Measurements from ENCODE around the gene HNRNPH2.

HNRNPH2 gene

GRCh38 chrX:101407748-101408531, at the start of gene HNRNPH2, which contains the start of gene GLA:
Gene HNRNPH2 (plus strand): TSS chrX:101408222. CDS start chrX:101411989, 3,767 bp downstream.
Gene GLA (minus strand): TSS chrX:101407925. CDS start chrX:101407903, 22 bp downstream.
- DNase-seq (ENCODE audit: low spot score) = peak; percentile 81

- DNase-seq (ENCODE audit: low spot score) = no peak
Observed at GRCh38 chrX:101359966-101360365, 48.1 kb upstream of the HNRNPH2 start.

GRCh38 chrX:101360390-101360789, 47.6 kb upstream of the HNRNPH2 start:
- no peak for DNase-seq (ENCODE audit: low spot score)

- DNase-seq (ENCODE audit: low spot score) = no peak
Observed at GRCh38 chrX:101362116-101362515, 45.9 kb upstream of the HNRNPH2 start.

- no peak for DNase-seq (ENCODE audit: low spot score)
Observed at GRCh38 chrX:101362757-101363156, 45.3 kb upstream of the HNRNPH2 start.

- no peak for DNase-seq (ENCODE audit: low spot score)
Observed at GRCh38 chrX:101365301-101365795, 42.7 kb upstream of the HNRNPH2 start.

GRCh38 chrX:101368800-101369199, 39.2 kb upstream of the HNRNPH2 start:
- DNase-seq (ENCODE audit: low spot score) = no peak

GRCh38 chrX:101369687-101370086, 38.3 kb upstream of the HNRNPH2 start:
- DNase-seq (ENCODE audit: low spot score) = no peak

GRCh38 chrX:101370888-101371504, 37.0 kb upstream of the HNRNPH2 start:
- no peak for DNase-seq (ENCODE audit: low spot score)

GRCh38 chrX:101377547-101377946, 30.5 kb upstream of the HNRNPH2 start:
- no peak for DNase-seq (ENCODE audit: low spot score)

GRCh38 chrX:101383679-101384205, 24.3 kb upstream of the HNRNPH2 start:
- DNase-seq (ENCODE audit: low spot score) = no peak

- no peak for DNase-seq (ENCODE audit: low spot score)
Observed at GRCh38 chrX:101385026-101385684, 22.9 kb upstream of the HNRNPH2 start.

GRCh38 chrX:101385795-101386541, 22.1 kb upstream of the HNRNPH2 start, which contains the start of gene BTK:
Gene BTK (minus strand): TSS chrX:101386191. CDS start chrX:101375284, 10,907 bp downstream.
- DNase-seq (ENCODE audit: low spot score) = no peak

- DNase-seq (ENCODE audit: low spot score) = no peak
Observed at GRCh38 chrX:101386542-101386885, 21.5 kb upstream of the HNRNPH2 start.

- no peak for DNase-seq (ENCODE audit: low spot score)
Observed at GRCh38 chrX:101388604-101389003, 19.4 kb upstream of the HNRNPH2 start.

GRCh38 chrX:101390664-101391525, 17.1 kb upstream of the HNRNPH2 start, which contains the start of gene RPL36A:
Gene RPL36A (plus strand): TSS chrX:101391011. CDS start chrX:101391044, 33 bp downstream.
- DNase-seq (ENCODE audit: low spot score) = peak; percentile 81

- no peak for DNase-seq (ENCODE audit: low spot score)
Observed at GRCh38 chrX:101391831-101392230, 16.2 kb upstream of the HNRNPH2 start.

- no peak for DNase-seq (ENCODE audit: low spot score)
Observed at GRCh38 chrX:101393530-101394305, 14.3 kb upstream of the HNRNPH2 start.

- no peak for DNase-seq (ENCODE audit: low spot score)
Observed at GRCh38 chrX:101394372-101394771, 13.7 kb upstream of the HNRNPH2 start.

- DNase-seq (ENCODE audit: low spot score) = no peak
Observed at GRCh38 chrX:101395789-101396188, 12.2 kb upstream of the HNRNPH2 start.

Measured in iPS-NIHi11 (cell line).